ENCODE measurements around the gene TNFSF15.

The TNFSF15 gene

GRCh38 chr9:114789006-114789405, 16.8 kb downstream of the TNFSF15 start:
- no peak overlapping the region for H3K27ac ChIP-seq
- TF ChIP-seq CTCF (IDR thresholded peaks at IDR 0.05; ENCODE audit: low read depth, low read length), result no peak

DNA sequence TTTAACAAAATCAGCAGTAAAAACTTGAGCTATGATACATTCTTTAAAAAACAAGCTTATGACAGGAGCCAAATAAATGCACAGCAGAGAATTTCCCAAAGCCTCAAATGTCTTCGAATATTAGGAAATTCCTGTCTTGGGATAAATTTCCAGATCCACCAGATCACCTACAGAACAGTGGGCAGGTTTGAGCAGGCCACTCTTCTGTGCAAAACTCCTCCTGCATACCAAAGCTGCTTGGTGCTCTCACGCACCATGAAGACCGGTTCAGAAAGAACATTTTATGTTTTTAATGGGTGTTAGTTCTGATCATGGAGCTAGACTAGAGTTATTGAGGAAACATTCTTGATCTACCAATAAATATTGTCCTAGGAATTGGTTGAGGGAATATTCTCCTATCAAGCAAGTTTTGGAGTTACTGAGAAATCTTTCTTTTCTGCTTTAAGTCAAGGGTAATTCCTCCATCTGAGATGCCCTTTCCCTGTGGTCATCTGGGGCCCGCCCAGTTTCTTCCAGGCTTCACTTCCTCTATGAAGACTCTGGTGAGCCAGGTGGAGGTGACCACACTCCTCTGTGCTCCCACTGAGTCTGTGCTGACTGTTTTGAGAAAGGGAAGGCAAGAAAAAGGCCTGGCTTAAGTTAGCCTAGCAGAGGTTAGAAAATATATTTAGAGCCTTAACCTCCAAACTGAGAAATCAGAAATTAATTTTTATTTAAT, 17.9 kb downstream of the TNFSF15 start:
- no peaks in the 10 kb centered on the region for H3K27me3 ChIP-seq (ENCODE audit: insufficient read depth, low read depth, severe bottlenecking)
- DNase-seq, result no peak
- H3K4me3 ChIP-seq (ENCODE audit: low read depth, low read length), result no peak overlapping the region
- H3K27ac ChIP-seq, result no peak overlapping the region
- H3K9me3 ChIP-seq (ENCODE audit: severe bottlenecking), result no peaks in the 10 kb centered on the region
- no peaks in the 10 kb centered on the region for H3K36me3 ChIP-seq
- no peak for TF ChIP-seq CTCF (IDR thresholded peaks at IDR 0.05; ENCODE audit: low read depth, low read length)

More at GRCh38 chr9:114789006-114789405, 16.8 kb downstream of the TNFSF15 start:
- H3K27me3 ChIP-seq (ENCODE audit: insufficient read depth, low read depth, severe bottlenecking), result no peaks in the 10 kb centered on the region
- no peak for DNase-seq
- no peak overlapping the region for H3K4me3 ChIP-seq (ENCODE audit: low read depth, low read length)
- no peaks in the 10 kb centered on the region for H3K9me3 ChIP-seq (ENCODE audit: severe bottlenecking)
- H3K36me3 ChIP-seq, result no peaks in the 10 kb centered on the region

GRCh38 chr9:114787214-114787613, 18.6 kb downstream of the TNFSF15 start:
- TF ChIP-seq CTCF (IDR thresholded peaks at IDR 0.05; ENCODE audit: low read depth, low read length), result no peak
- Histone ChIP-seq H3K9me3 (ENCODE audit: severe bottlenecking) (no peaks in the 10 kb centered on the region), H3K4me3 (ENCODE audit: low read depth, low read length) (no peak overlapping the region), H3K27me3 (ENCODE audit: insufficient read depth, low read depth, severe bottlenecking) (no peaks in the 10 kb centered on the region), H3K36me3 (no peaks in the 10 kb centered on the region), H3K27ac (no peak overlapping the region)
- no peak for DNase-seq

DNA sequence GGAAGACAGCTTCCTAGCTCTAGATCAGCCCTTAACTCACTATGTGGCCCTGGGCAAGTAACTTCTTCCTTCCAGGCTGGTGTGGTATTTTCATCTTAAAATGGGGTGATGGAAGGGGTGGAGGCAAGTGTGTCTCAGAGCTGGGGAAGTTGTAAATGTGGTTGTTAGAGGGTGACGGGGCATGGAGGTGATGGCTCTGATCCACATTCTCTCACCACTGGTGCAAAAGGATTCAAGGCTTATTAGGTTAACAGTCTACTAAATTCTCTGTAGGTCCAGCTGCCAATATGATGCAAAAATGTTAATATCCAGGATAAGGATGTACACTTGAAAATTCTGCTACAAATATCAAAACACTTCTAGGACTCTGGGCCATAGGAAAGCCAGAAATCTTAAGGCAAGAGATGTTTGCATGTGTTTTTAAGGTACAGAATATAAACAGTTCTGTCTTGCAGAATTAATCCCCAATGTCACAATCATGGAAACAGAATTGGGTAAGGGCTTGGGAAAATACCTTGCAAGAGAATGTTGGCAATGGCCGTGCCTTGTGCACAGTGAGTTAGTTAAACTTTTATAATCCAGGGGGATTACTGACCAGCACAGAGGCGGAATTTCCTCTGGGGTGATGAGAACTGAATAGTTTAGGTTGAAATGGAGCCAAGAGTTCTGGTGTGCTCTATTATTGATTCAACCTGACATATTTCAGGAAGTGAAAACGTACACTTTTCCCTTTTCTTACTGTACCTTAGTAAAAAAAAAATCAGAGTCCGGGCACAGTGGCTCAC, 19.8 kb downstream of the TNFSF15 start:
- no peaks in the 10 kb centered on the region for H3K36me3 ChIP-seq
- H3K9me3 ChIP-seq (ENCODE audit: severe bottlenecking), result no peaks in the 10 kb centered on the region
- H3K27me3 ChIP-seq (ENCODE audit: insufficient read depth, low read depth, severe bottlenecking), result no peaks in the 10 kb centered on the region
- H3K27ac ChIP-seq, result no peak overlapping the region
- TF ChIP-seq CTCF (IDR thresholded peaks at IDR 0.05; ENCODE audit: low read depth, low read length), result no peak
- DNase-seq, result no peak
- no peak overlapping the region for H3K4me3 ChIP-seq (ENCODE audit: low read depth, low read length)

- H3K27me3 ChIP-seq (ENCODE audit: insufficient read depth, low read depth, severe bottlenecking), result no peaks in the 10 kb centered on the region
- no peaks in the 10 kb centered on the region for H3K9me3 ChIP-seq (ENCODE audit: severe bottlenecking)
- no peak for TF ChIP-seq CTCF (IDR thresholded peaks at IDR 0.05; ENCODE audit: low read depth, low read length)
- DNase-seq, result no peak
- H3K4me3 ChIP-seq (ENCODE audit: low read depth, low read length), result no peak overlapping the region
- H3K36me3 ChIP-seq, result no peaks in the 10 kb centered on the region
- H3K27ac ChIP-seq, result no peak overlapping the region
These were observed 21.0 kb downstream of the TNFSF15 start for GRCh38 chr9:114784721-114785279.

Data from WERI-Rb-1 (cell line).